ENCODE measurements around the gene UMOD. TPM values are rescaled to one million over a fixed set of nuclear protein-coding genes. Genes with fewer than 3 reads are reported as not detected.

The UMOD gene
- total RNA-seq, 1 experiment from 2014 or later = not detected

DNA sequence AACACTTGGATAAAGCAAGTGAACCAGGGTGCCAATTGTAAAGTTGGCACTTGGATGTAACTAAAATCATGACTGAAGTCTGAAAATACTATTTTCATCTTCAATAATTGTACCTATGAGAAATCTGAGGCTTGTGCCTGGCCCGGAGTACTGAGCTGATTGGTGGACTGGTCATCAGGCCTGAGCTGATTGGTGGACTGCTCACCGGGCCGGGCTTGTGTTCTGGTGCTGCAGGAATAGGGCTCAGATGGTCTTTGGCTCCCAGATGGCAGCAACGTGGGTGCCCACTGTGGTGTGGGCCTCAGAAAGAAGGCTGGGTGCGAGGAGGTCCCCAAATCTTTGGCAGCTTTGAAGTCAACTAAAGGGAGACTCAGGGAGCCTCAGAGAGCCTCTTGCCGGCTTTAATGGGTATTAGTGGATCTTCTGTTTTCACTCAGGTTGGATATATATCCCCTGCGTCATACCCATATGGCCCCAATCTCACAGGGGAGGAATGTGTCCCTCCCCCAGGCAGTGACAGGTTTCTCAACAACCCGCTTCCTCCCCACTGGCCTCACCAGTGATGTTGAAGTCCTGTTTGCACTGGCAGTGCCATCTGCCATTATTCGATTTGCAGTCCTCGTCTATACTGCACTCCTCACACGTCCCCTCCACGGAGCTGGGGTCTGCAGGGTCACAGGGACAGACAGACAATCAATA lies 4.7 kb downstream of the UMOD start:
- H3K4me1 ChIP-seq (replicated peaks; ENCODE audit: insufficient read depth) = no peaks in the 10 kb centered on the region
- intact Hi-C loops (cut with micrococcal nuclease; ENCODE audit: unreplicated experiment) = no loop called here
- H4K20me1 ChIP-seq (ENCODE audit: insufficient read depth) = no peaks in the 10 kb centered on the region
- H3K79me2 ChIP-seq (ENCODE audit: low read depth) = no peaks in the 10 kb centered on the region
- POLR2A ChIA-PET (ENCODE audit: unreplicated experiment) = no interaction called here
- H3F3A ChIP-seq (ENCODE audit: insufficient read depth, low read depth) = no peaks in the 10 kb centered on the region
- H3K36me3 ChIP-seq (ENCODE audit: low read depth) = no peaks in the 10 kb centered on the region
- DNase-seq = no peak
- H3K4me3 ChIP-seq = no peak overlapping the region
- H3K9me2 ChIP-seq (ENCODE audit: insufficient read depth) = no peaks in the 10 kb centered on the region
- CTCF ChIA-PET = no interaction called here
- TF ChIP-seq, protein P1, sequence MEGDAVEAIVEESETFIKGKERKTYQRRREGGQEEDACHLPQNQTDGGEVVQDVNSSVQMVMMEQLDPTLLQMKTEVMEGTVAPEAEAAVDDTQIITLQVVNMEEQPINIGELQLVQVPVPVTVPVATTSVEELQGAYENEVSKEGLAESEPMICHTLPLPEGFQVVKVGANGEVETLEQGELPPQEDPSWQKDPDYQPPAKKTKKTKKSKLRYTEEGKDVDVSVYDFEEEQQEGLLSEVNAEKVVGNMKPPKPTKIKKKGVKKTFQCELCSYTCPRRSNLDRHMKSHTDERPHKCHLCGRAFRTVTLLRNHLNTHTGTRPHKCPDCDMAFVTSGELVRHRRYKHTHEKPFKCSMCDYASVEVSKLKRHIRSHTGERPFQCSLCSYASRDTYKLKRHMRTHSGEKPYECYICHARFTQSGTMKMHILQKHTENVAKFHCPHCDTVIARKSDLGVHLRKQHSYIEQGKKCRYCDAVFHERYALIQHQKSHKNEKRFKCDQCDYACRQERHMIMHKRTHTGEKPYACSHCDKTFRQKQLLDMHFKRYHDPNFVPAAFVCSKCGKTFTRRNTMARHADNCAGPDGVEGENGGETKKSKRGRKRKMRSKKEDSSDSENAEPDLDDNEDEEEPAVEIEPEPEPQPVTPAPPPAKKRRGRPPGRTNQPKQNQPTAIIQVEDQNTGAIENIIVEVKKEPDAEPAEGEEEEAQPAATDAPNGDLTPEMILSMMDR (conservative IDR thresholded peaks at IDR 0.05) = no peak
- TF ChIP-seq EZH2 (IDR thresholded peaks at IDR 0.05; ENCODE audit: low read depth) = no peak
- H2AFZ ChIP-seq = no peak overlapping the region
- peaks cover 12% of the 10 kb centered on the region; the same call in 1 of the 2 replicates for H3K27me3 ChIP-seq (ENCODE audit: insufficient read depth, low read depth)
- BruUV-seq (replicated peaks) = no TSS peak
- H3K9me3 ChIP-seq (ENCODE audit: insufficient read depth, low read depth) = no peaks in the 10 kb centered on the region
- H3K4me2 ChIP-seq = no peak overlapping the region
- no peak overlapping the region for H3K27ac ChIP-seq

DNA sequence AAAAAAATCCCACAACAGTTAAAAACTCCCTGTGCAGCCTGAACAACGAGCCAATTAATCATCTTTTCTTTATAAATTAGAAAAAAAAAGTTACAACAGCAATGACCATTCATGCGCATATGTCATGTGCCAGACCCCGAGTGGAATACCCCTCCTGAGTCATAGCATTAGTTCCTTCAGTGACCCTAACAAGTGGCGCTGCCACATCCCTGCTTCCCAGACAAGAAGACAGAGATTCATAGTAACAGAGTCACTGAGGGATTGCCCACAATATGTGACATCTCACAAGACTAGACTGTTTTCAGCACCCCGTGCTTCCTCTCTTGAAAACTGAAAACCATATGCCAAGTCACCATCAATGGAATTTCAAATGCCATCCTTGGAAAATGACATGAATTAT lies 7.9 kb downstream of the UMOD start:
- H4K20me1 ChIP-seq (ENCODE audit: insufficient read depth) = no peaks in the 10 kb centered on the region
- DNase-seq = no peak
- no TSS peak for BruUV-seq (replicated peaks)
- no peak for TF ChIP-seq EZH2 (IDR thresholded peaks at IDR 0.05; ENCODE audit: low read depth)
- TF ChIP-seq, protein P1 (conservative IDR thresholded peaks at IDR 0.05) = no peak
- intact Hi-C loops (cut with micrococcal nuclease; ENCODE audit: unreplicated experiment) = no loop called here
- H3K27ac ChIP-seq = no peak overlapping the region
- no peak overlapping the region for H3K4me3 ChIP-seq
- no peaks in the 10 kb centered on the region for H3K9me3 ChIP-seq (ENCODE audit: insufficient read depth, low read depth)
- H3K4me1 ChIP-seq (replicated peaks; ENCODE audit: insufficient read depth) = no peaks in the 10 kb centered on the region
- H3K36me3 ChIP-seq (ENCODE audit: low read depth) = no peaks in the 10 kb centered on the region
- no peak overlapping the region for H3K4me2 ChIP-seq
- ChIA-PET POLR2A (ENCODE audit: unreplicated experiment) (no interaction called here), CTCF (no interaction called here)
- no peaks in the 10 kb centered on the region for H3K79me2 ChIP-seq (ENCODE audit: low read depth)
- no peaks in the 10 kb centered on the region for H3F3A ChIP-seq (ENCODE audit: insufficient read depth, low read depth)
- peaks cover 10% of the 10 kb centered on the region; the same call in 1 of the 2 replicates for H3K27me3 ChIP-seq (ENCODE audit: insufficient read depth, low read depth)
- H2AFZ ChIP-seq = no peak overlapping the region
- H3K9me2 ChIP-seq (ENCODE audit: insufficient read depth) = no peaks in the 10 kb centered on the region

DNA sequence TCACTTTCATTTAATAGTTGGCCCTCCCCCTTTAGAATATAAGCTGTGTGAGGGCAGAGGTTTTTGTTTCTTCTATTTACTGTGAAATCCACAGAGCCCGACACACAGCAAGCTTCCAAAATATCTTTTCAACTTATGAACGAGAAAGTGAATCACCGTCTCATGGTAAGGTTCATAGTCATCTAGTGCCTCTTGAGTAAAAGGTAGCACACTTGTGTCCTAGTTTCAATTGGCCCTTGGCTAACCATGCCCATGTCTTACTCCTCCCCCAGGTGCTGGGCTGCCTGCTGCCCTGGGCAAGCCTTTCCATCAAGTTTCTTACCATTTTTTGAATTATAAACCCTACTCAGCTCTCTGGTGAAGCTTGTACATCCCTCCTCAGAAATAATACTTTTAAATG lies 12.8 kb downstream of the UMOD start:
- ChIA-PET POLR2A (ENCODE audit: unreplicated experiment) (no interaction called here), CTCF (no interaction called here)
- Histone ChIP-seq H3K9me2 (ENCODE audit: insufficient read depth) (no peaks in the 10 kb centered on the region), H3F3A (ENCODE audit: insufficient read depth, low read depth) (no peaks in the 10 kb centered on the region), H3K4me2 (no peak overlapping the region), H3K4me3 (no peak overlapping the region), H3K36me3 (ENCODE audit: low read depth) (no peaks in the 10 kb centered on the region), H3K9me3 (ENCODE audit: insufficient read depth, low read depth) (no peaks in the 10 kb centered on the region), H3K27ac (no peak overlapping the region), H3K4me1 (replicated peaks; ENCODE audit: insufficient read depth) (no peaks in the 10 kb centered on the region), H4K20me1 (ENCODE audit: insufficient read depth) (no peaks in the 10 kb centered on the region), H3K27me3 (ENCODE audit: insufficient read depth, low read depth) (peaks cover 33% of the 10 kb centered on the region), H3K79me2 (ENCODE audit: low read depth) (no peaks in the 10 kb centered on the region), H2AFZ (no peak overlapping the region)
- intact Hi-C loops (cut with micrococcal nuclease; ENCODE audit: unreplicated experiment) = no loop called here
- no TSS peak for BruUV-seq (replicated peaks)
- TF ChIP-seq, protein P1 (conservative IDR thresholded peaks at IDR 0.05) = no peak
- no peak for TF ChIP-seq EZH2 (IDR thresholded peaks at IDR 0.05; ENCODE audit: low read depth)
- no peak for DNase-seq
